Common myeloid progenitor, CD34-positive (primary cell): Measurements from ENCODE around the gene MXD3.

Experiments
- CTCF ChIA-PET: fragments of 350-600 bp; sonication (Branson Sonifier 250); formaldehyde crosslinking; loops from one replicate; lab custom pipeline; 2021; ENCODE audit warnings: antibody characterized with exemption; lab: Charles Lee
- POLR2A ChIA-PET: fragments of 350-600 bp; sonication (Branson Sonifier 250); formaldehyde crosslinking; loops from one replicate; lab custom pipeline; 2021; ENCODE audit warnings: antibody characterized with exemption; lab: Charles Lee
- DNase-seq, 3 donors: peaks; one replicate each; pipeline versions ENCODE4 v3.0.0 to v3.0.0-alpha.2; 2013
- H3K27ac ChIP-seq, 2 experiments: 1 replicate in 1 of 2; 2 replicates in 1 of 2; pipeline ENCODE4 v1.7.0; 2013; ENCODE audit warnings: inconsistent platforms in 2 of 2, low read length in 2 of 2, mild to moderate bottlenecking in 2 of 2, low read depth in 1 of 2, moderate library complexity in 1 of 2; ENCODE audit not compliant: severe bottlenecking in 2 of 2, insufficient read depth in 1 of 2, poor library complexity in 1 of 2
- H3K27me3 ChIP-seq, 5 experiments: replicated peaks in 2 of 5; 1 replicate in 3 of 5; 2 replicates in 2 of 5; pipeline versions ENCODE4 v1.6.1 to v1.7.0; 2013; ENCODE audit warnings: low read length in 4 of 5, mild to moderate bottlenecking in 2 of 5, moderate library complexity in 2 of 5, inconsistent platforms in 1 of 5; ENCODE audit not compliant: insufficient read depth in 5 of 5, control insufficient read depth in 4 of 5
- H3K36me3 ChIP-seq, 4 experiments: 1 replicate in 2 of 4; 2 replicates in 2 of 4; pipeline versions ENCODE4 v1.6.1 to v1.7.0; 2013; ENCODE audit warnings: low read length in 3 of 4, control low read depth in 1 of 4, mild to moderate bottlenecking in 1 of 4; ENCODE audit not compliant: control insufficient read depth in 4 of 4, insufficient read depth in 4 of 4
- H3K4me1 ChIP-seq, 4 experiments: 1 replicate in 3 of 4; 2 replicates in 1 of 4; pipeline versions ENCODE4 v1.6.1 to v1.7.1; 2013; ENCODE audit warnings: low read length in 3 of 4, mild to moderate bottlenecking in 3 of 4, control low read depth in 1 of 4, inconsistent platforms in 1 of 4, moderate library complexity in 1 of 4; ENCODE audit not compliant: control insufficient read depth in 4 of 4, insufficient read depth in 4 of 4; ENCODE audit errors: control extremely low read depth in 1 of 4
- H3K4me3 ChIP-seq, 7 experiments: 1 replicate in 4 of 7; 2 replicates in 3 of 7; pipeline versions ENCODE4 v1.5.1 to v1.7.0; 2013; ENCODE audit warnings: mild to moderate bottlenecking in 7 of 7, low read length in 6 of 7, moderate library complexity in 6 of 7, inconsistent platforms in 2 of 7, low read depth in 2 of 7, control low read depth in 1 of 7; ENCODE audit not compliant: insufficient read depth in 4 of 7, control insufficient read depth in 1 of 7; ENCODE audit errors: extremely low read depth in 1 of 7
- H3K9me3 ChIP-seq, 5 experiments: 1 replicate in 4 of 5; 2 replicates in 1 of 5; pipeline versions ENCODE4 v1.6.1 to v1.7.1; 2013; ENCODE audit warnings: low read length in 4 of 5, mild to moderate bottlenecking in 2 of 5, inconsistent platforms in 1 of 5, low read depth in 1 of 5, moderate library complexity in 1 of 5; ENCODE audit not compliant: control insufficient read depth in 4 of 5, insufficient read depth in 2 of 5; ENCODE audit errors: control extremely low read depth in 1 of 5
- WGBS: methylation state at CpG from one replicate; pipeline ENCODE4 v1.1.5; 2013; ENCODE audit not compliant: insufficient coverage; 5-methylcytosine and 5-hydroxymethylcytosine counted together

Gene MXD3

GRCh38 chr5:177275883-177276282 lies 35.8 kb downstream of the MXD3 start:
- H3K36me3 ChIP-seq, result peaks cover 15 to 79% (median 49%) of the 10 kb centered on the region in 4 experiments
- DNase-seq, result no peak
- no peaks in the 10 kb centered on the region for H3K4me1 ChIP-seq
- WGBS, result 95% methylated on average over 3 of the region's 6 CpGs
- ChIA-PET CTCF (interaction anchor here (0.7 kb wide), 1 partner anchor 16 kb away, joined by 3 read pairs; no protein-coding TSS in a partner anchor), POLR2A (no interaction called here)
- H3K4me3 ChIP-seq, result no peak overlapping the region
- H3K27me3 ChIP-seq, result no peaks in the 10 kb centered on the region
- no peak overlapping the region for H3K27ac ChIP-seq
- H3K9me3 ChIP-seq, result no peaks in the 10 kb centered on the region

DNA sequence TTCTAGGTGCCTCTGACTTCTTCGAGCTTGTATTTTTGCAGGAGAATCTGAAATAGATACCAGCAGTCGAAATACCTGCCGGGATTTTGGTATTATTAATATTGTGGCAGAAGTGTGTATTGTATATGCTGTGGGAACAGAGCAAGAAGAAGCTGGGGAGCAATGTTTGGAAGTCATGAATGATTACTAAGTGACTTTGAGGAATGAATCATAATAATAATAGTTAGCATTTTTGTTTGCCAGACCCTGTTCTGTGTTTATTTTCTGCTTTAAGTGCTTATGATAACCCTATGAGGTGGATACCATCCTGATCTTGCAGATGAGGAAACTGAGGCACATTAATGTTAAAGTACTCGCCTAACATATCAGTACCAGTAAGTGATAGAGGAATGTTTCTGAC lies 40.6 kb downstream of the MXD3 start:
- H3K27ac ChIP-seq, result no peak overlapping the region
- no peaks in the 10 kb centered on the region for H3K9me3 ChIP-seq
- DNase-seq, result no peak
- H3K4me1 ChIP-seq, result no peaks in the 10 kb centered on the region
- CTCF ChIA-PET, result interaction anchor here (1.3 kb wide), 1 partner anchor 10 kb away, joined by 4 read pairs; no protein-coding TSS in a partner anchor
- WGBS, result 98% methylated on average over 3 of the region's 4 CpGs
- no peak overlapping the region for H3K4me3 ChIP-seq
- no peaks in the 10 kb centered on the region for H3K27me3 ChIP-seq
- POLR2A ChIA-PET, result interaction anchor here (0.6 kb wide), 1 partner anchor 26 kb away, joined by 3 read pairs; no protein-coding TSS in a partner anchor
- H3K36me3 ChIP-seq, result peaks cover 21 to 84% (median 57%) of the 10 kb centered on the region in 4 experiments

- no peak for DNase-seq
- ChIA-PET POLR2A (interaction anchor here (0.6 kb wide), 1 partner anchor 26 kb away, joined by 3 read pairs; no protein-coding TSS in a partner anchor), CTCF (interaction anchor here (0.8 to 1.3 kb wide), 2 partner anchors 10 to 157 kb away, joined by 3 to 4 read pairs; no protein-coding TSS in a partner anchor)
- Histone ChIP-seq H3K36me3 (peaks cover 22 to 84% (median 59%) of the 10 kb centered on the region in 4 experiments), H3K4me1 (no peaks in the 10 kb centered on the region), H3K9me3 (no peaks in the 10 kb centered on the region), H3K4me3 (no peak overlapping the region), H3K27me3 (no peaks in the 10 kb centered on the region), H3K27ac (no peak overlapping the region)
- 100% methylated on average over 2 of the region's 3 CpGs for WGBS
Measured at GRCh38 chr5:177270653-177271052, 41.0 kb downstream of the MXD3 start.

DNA sequence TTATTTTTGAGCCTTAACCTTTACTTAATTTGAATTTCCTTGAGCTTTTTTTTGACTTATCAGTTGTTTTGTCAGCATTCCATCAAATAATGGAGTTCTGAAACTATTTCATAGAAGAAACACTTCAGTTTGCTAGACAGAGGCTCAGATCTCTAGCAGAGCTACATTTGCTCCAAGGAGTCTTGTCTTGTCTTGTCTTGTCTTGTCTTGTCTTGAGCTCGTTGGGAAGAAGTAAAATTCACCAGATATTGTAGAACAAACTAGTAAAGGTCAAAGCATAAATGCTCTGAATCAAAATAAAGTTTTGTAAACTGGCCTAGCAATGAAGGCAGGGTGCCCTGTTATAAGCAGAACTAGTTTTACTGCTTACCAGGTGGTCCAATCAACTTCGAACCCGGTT lies 41.7 kb downstream of the MXD3 start:
- H3K4me1 ChIP-seq, result no peaks in the 10 kb centered on the region
- peaks cover 23 to 84% (median 61%) of the 10 kb centered on the region in 4 experiments for H3K36me3 ChIP-seq
- POLR2A ChIA-PET, result no interaction called here
- H3K27ac ChIP-seq, result no peak overlapping the region
- no peak overlapping the region for H3K4me3 ChIP-seq
- CTCF ChIA-PET, result interaction anchor here (0.7 to 0.8 kb wide), 2 partner anchors 19 to 156 kb away, joined by 3 to 4 read pairs; no protein-coding TSS in a partner anchor
- 100% methylated on average over 3 of the region's 3 CpGs for WGBS
- DNase-seq, result no peak
- H3K9me3 ChIP-seq, result no peaks in the 10 kb centered on the region
- no peaks in the 10 kb centered on the region for H3K27me3 ChIP-seq

- no peak overlapping the region for H3K27ac ChIP-seq
- WGBS, result 100% methylated on average over 4 of the region's 7 CpGs
- no peak for DNase-seq
- peaks cover 24 to 82% (median 59%) of the 10 kb centered on the region in 4 experiments for H3K36me3 ChIP-seq
- ChIA-PET POLR2A (no interaction called here), CTCF (interaction anchor here (0.7 to 0.8 kb wide), 2 partner anchors 18 to 155 kb away, joined by 3 to 4 read pairs; no protein-coding TSS in a partner anchor)
- H3K27me3 ChIP-seq, result no peaks in the 10 kb centered on the region
- no peaks in the 10 kb centered on the region for H3K4me1 ChIP-seq
- H3K9me3 ChIP-seq, result no peaks in the 10 kb centered on the region
- H3K4me3 ChIP-seq, result no peak overlapping the region
Measured at GRCh38 chr5:177269232-177269895, 42.3 kb downstream of the MXD3 start.

DNA sequence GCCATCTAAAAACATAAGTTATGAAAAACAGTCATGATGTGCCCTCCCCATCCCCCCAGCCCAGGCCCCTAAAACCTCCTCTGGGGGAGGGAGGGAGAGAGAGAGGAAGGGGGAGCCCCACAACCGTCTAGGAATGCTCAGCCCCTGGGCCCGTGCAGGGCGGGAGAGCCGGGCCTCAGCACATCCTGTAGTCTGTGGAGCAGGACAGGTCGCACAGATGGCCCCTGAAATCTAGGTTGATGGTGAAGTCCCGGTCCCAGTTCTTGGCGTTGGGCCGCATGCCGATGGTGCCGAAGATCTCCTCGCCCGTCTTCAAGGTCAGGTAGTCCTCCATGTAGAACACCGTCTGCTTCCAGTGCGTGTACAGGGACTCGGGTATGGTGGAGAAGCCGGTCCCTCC lies 46.3 kb downstream of the MXD3 start:
- no peak for DNase-seq
- Histone ChIP-seq H3K27ac (no peak overlapping the region), H3K27me3 (no peaks in the 10 kb centered on the region), H3K9me3 (no peaks in the 10 kb centered on the region), H3K4me1 (no peaks in the 10 kb centered on the region), H3K4me3 (no peak overlapping the region), H3K36me3 (peaks cover 31 to 82% (median 52%) of the 10 kb centered on the region in 4 experiments)
- CTCF ChIA-PET, result no interaction called here
- POLR2A ChIA-PET, result interaction anchor here (0.7 kb wide), 1 partner anchor 950 kb away, joined by 4 read pairs; no protein-coding TSS in a partner anchor
- WGBS, result 98% methylated on average over 15 of the region's 16 CpGs

DNA sequence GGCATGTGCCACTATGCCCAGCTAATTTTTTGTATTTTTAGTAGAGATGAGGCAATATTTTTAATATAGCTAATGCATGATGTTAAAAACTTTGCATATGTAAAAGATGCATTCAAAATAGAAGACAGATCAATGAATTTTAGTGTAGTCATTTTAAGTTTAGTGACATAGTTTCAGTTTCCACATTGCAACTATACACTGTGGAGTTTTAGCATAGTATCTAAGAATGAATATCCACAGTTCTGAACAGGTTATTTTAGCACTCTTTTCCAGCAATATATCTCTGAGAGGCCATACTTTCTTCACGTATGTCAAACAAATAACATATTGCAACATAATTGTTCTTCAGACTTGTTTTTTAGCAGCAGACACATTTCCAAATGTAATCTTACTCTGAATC lies 47.5 kb downstream of the MXD3 start:
- POLR2A ChIA-PET, result no interaction called here
- no peak for DNase-seq
- Histone ChIP-seq H3K36me3 (peaks cover 22 to 82% (median 50%) of the 10 kb centered on the region in 4 experiments), H3K4me1 (no peaks in the 10 kb centered on the region), H3K9me3 (no peaks in the 10 kb centered on the region), H3K4me3 (no peak overlapping the region), H3K27me3 (no peaks in the 10 kb centered on the region), H3K27ac (no peak overlapping the region)
- CTCF ChIA-PET, result interaction anchor here (1.0 to 1.4 kb wide), 2 partner anchors 150 to 151 kb away, joined by 3 to 5 read pairs; no protein-coding TSS in a partner anchor
- 100% methylated on average over 1 of the region's 1 CpG for WGBS
